Mammary epithelial cell (primary cell): ENCODE measurements around the gene RHOB.

Experiments
- EZH2 ChIP-seq: IDR thresholded peaks from 2 replicates; pipeline ENCODE4 v1.6.1; 2012; ENCODE audit warnings: low read length, inconsistent platforms, borderline replicate concordance
- TF ChIP-seq, protein P1 (sequence below), 2 donors: IDR thresholded peaks in 1 of 2; conservative IDR thresholded peaks in 1 of 2; 2 replicates each; pipeline ENCODE4 v1.5.1; 2011 to 2012; ENCODE audit warnings: inconsistent platforms in 2 of 2, low read length in 2 of 2, mild to moderate bottlenecking in 2 of 2, control low read depth in 1 of 2, low read depth in 1 of 2; ENCODE audit not compliant: insufficient read depth in 1 of 2; ENCODE audit errors: extremely low read depth in 1 of 2

DNA sequence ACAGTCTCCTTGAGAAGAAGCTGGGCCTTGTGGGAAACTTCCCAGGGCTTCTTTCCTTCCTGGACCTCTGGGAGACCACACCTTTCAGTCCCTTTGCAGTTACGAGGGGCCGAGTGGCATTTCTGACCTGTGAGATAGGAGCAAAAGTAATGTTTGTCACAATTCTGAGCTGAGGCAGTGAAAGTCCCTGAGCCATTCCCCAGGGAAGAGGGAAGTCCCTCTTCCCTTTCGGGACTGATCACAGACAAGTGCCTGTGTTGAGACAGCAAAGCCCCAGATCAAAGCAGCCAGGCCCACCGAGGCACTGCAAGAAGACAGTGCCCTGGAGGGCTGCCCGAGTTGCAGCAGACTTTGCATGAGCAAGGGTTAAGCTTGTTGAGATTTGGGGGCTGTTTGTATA is 41.9 kb downstream of the RHOB start:
- TF ChIP-seq, protein P1, sequence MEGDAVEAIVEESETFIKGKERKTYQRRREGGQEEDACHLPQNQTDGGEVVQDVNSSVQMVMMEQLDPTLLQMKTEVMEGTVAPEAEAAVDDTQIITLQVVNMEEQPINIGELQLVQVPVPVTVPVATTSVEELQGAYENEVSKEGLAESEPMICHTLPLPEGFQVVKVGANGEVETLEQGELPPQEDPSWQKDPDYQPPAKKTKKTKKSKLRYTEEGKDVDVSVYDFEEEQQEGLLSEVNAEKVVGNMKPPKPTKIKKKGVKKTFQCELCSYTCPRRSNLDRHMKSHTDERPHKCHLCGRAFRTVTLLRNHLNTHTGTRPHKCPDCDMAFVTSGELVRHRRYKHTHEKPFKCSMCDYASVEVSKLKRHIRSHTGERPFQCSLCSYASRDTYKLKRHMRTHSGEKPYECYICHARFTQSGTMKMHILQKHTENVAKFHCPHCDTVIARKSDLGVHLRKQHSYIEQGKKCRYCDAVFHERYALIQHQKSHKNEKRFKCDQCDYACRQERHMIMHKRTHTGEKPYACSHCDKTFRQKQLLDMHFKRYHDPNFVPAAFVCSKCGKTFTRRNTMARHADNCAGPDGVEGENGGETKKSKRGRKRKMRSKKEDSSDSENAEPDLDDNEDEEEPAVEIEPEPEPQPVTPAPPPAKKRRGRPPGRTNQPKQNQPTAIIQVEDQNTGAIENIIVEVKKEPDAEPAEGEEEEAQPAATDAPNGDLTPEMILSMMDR (conservative IDR thresholded peaks at IDR 0.05 in 1 of 2, IDR thresholded peaks at IDR 0.05 in 1 of 2; ENCODE audit: extremely low read depth in 1 of 2, insufficient read depth in 1 of 2, low read depth in 1 of 2, low read length in 2 of 2) = no peak
- no peak for TF ChIP-seq EZH2
